H9 (cell line): ENCODE data around the gene MASP2. TPM values are rescaled to one million over a fixed set of nuclear protein-coding genes. Genes with fewer than 3 reads are reported as not detected.

Experiments used
- DNase-seq: peaks from one replicate; pipeline ENCODE4 v3.0.0-alpha.2; 2017
- H2AFZ ChIP-seq: one replicate; pipeline ENCODE4 v1.6.1; 2013; ENCODE audit warnings: mild to moderate bottlenecking, low read length, control low read depth, moderate library complexity
- H2AK5ac ChIP-seq: 2 replicates; pipeline ENCODE4 v1.6.1; 2013; ENCODE audit warnings: low read length, control low read depth, mixed read lengths; ENCODE audit not compliant: insufficient read length
- H2BK120ac ChIP-seq: one replicate; pipeline ENCODE4 v1.6.1; 2013; ENCODE audit warnings: low read depth, mild to moderate bottlenecking, low read length, control low read depth, inconsistent platforms; ENCODE audit not compliant: poor library complexity, severe bottlenecking
- H2BK12ac ChIP-seq: 2 replicates; pipeline ENCODE4 v1.6.1; 2013; ENCODE audit warnings: low read length, control low read depth, mixed read lengths, low read depth; ENCODE audit not compliant: insufficient read length
- H2BK15ac ChIP-seq: 2 replicates; pipeline ENCODE4 v1.6.1; 2013; ENCODE audit warnings: low read depth, low read length, control low read depth
- H2BK20ac ChIP-seq: one replicate; pipeline ENCODE4 v1.6.1; 2013; ENCODE audit warnings: low read depth, mild to moderate bottlenecking, low read length, control low read depth, inconsistent platforms; ENCODE audit not compliant: poor library complexity, severe bottlenecking
- H2BK5ac ChIP-seq: 2 replicates; pipeline ENCODE4 v1.6.1; 2013; ENCODE audit warnings: low read length, control low read depth, mixed read lengths; ENCODE audit not compliant: insufficient read length
- H3K14ac ChIP-seq: 2 replicates; pipeline ENCODE4 v1.6.1; 2013; ENCODE audit warnings: low read length, control low read depth; ENCODE audit not compliant: insufficient read depth
- H3K18ac ChIP-seq: 2 replicates; pipeline ENCODE4 v1.6.1; 2013; ENCODE audit warnings: low read depth, mild to moderate bottlenecking, mixed read lengths, low read length, control low read depth; ENCODE audit not compliant: insufficient read length
- H3K23ac ChIP-seq: 2 replicates; pipeline ENCODE4 v1.6.1; 2013; ENCODE audit warnings: low read length, control low read depth, mixed read lengths, low read depth; ENCODE audit not compliant: insufficient read length
- H3K23me2 ChIP-seq: 2 replicates; pipeline ENCODE4 v1.6.1; 2013; ENCODE audit warnings: low read depth, mild to moderate bottlenecking, mixed read lengths, low read length, control low read depth; ENCODE audit not compliant: insufficient read length, poor library complexity, severe bottlenecking
- H3K27ac ChIP-seq: 2 replicates; pipeline ENCODE4 v1.5.1; 2013; ENCODE audit warnings: low read length, control low read depth, mixed read lengths, low read depth; ENCODE audit not compliant: insufficient read length
- H3K27me3 ChIP-seq: 2 replicates; pipeline ENCODE4 v1.6.1; 2013; ENCODE audit warnings: low read length, control low read depth, inconsistent platforms; ENCODE audit not compliant: insufficient read depth
- H3K4ac ChIP-seq: 2 replicates; pipeline ENCODE4 v1.6.1; 2013; ENCODE audit warnings: low read depth, mild to moderate bottlenecking, control low read depth, inconsistent platforms, low read length, moderate library complexity
- H3K4me1 ChIP-seq: 2 replicates; pipeline ENCODE4 v1.6.1; 2013; ENCODE audit warnings: low read length, control low read depth, inconsistent platforms; ENCODE audit not compliant: insufficient read depth
- H3K4me2 ChIP-seq: 2 replicates; pipeline ENCODE4 v1.6.1; 2013; ENCODE audit warnings: low read length, control low read depth, mixed read lengths; ENCODE audit not compliant: insufficient read length, insufficient read depth
- H3K56ac ChIP-seq: 2 replicates; pipeline ENCODE4 v1.6.1; 2013; ENCODE audit warnings: low read depth, mild to moderate bottlenecking, mixed read lengths, low read length, control low read depth; ENCODE audit not compliant: insufficient read length
- H3K79me1 ChIP-seq: 2 replicates; pipeline ENCODE4 v1.6.1; 2013; ENCODE audit warnings: low read depth, mild to moderate bottlenecking, moderate library complexity, low read length, control low read depth, inconsistent platforms; ENCODE audit not compliant: insufficient read depth, poor library complexity, severe bottlenecking
- H3K79me2 ChIP-seq: 2 replicates; pipeline ENCODE4 v1.6.1; 2013; ENCODE audit warnings: low read length, control low read depth, inconsistent platforms; ENCODE audit not compliant: insufficient read depth
- H3K9ac ChIP-seq: 2 replicates; pipeline ENCODE4 v1.6.1; 2013; ENCODE audit warnings: low read length, control low read depth, mixed read lengths; ENCODE audit not compliant: insufficient read length; ENCODE audit errors: extremely low read depth
- H3K9me3 ChIP-seq: one replicate; pipeline ENCODE4 v1.6.1; 2013; ENCODE audit warnings: low read depth, low read length, inconsistent platforms; ENCODE audit not compliant: control insufficient read depth
- H3T11ph ChIP-seq: one replicate; pipeline ENCODE4 v1.6.1; 2013; ENCODE audit warnings: mild to moderate bottlenecking, low read length, control low read depth, inconsistent platforms
- H4K20me1 ChIP-seq: one replicate; pipeline ENCODE4 v1.6.1; 2013; ENCODE audit not compliant: control insufficient read depth, insufficient read length, insufficient read depth
- H4K5ac ChIP-seq: 2 replicates; pipeline ENCODE4 v1.6.1; 2013; ENCODE audit warnings: low read depth, mild to moderate bottlenecking, mixed read lengths, low read length, control low read depth; ENCODE audit not compliant: insufficient read length
- H4K8ac ChIP-seq: replicated peaks from 2 replicates; pipeline ENCODE4 v1.6.1; 2013; ENCODE audit warnings: low read length, control low read depth, mixed read lengths, low read depth; ENCODE audit not compliant: insufficient read length
- H4K91ac ChIP-seq: 2 replicates; pipeline ENCODE4 v1.6.1; 2013; ENCODE audit warnings: low read depth, mild to moderate bottlenecking, moderate library complexity, mixed read lengths, low read length, control low read depth; ENCODE audit not compliant: insufficient read length
- H3K27ac Mint-ChIP-seq, 3 experiments: 2 replicates in 2 of 3; 3 replicates in 1 of 3; pipeline ENCODE4 v1.8.0; 2020 to 2021; ENCODE audit warnings: mixed read lengths in 3 of 3, mild to moderate bottlenecking in 1 of 3, moderate library complexity in 1 of 3
- H3K27me3 Mint-ChIP-seq: 2 replicates; pipeline ENCODE4 v1.8.0; 2021; ENCODE audit warnings: low read depth, mild to moderate bottlenecking, moderate library complexity, mixed read lengths
- H3K36me3 Mint-ChIP-seq, 3 experiments: 2 replicates in 2 of 3; 3 replicates in 1 of 3; pipeline ENCODE4 v1.8.0; 2020 to 2021; ENCODE audit warnings: low read depth in 3 of 3, mixed read lengths in 3 of 3; ENCODE audit not compliant: insufficient read depth in 1 of 3
- H3K4me1 Mint-ChIP-seq, 2 experiments: 2 replicates each; pipeline ENCODE4 v1.8.0; 2020; ENCODE audit warnings: mixed read lengths in 2 of 2
- H3K4me3 Mint-ChIP-seq, 2 experiments: 2 replicates in 1 of 2; 3 replicates in 1 of 2; pipeline ENCODE4 v1.8.0; 2020 to 2021; ENCODE audit warnings: mild to moderate bottlenecking in 2 of 2, mixed read lengths in 2 of 2, moderate library complexity in 1 of 2
- H3K9me3 Mint-ChIP-seq, 2 experiments: 2 replicates in 1 of 2; 3 replicates in 1 of 2; pipeline ENCODE4 v1.8.0; 2020; ENCODE audit warnings: mild to moderate bottlenecking in 2 of 2, mixed read lengths in 2 of 2, moderate library complexity in 1 of 2
- CTCF ChIP-seq: fragments of 200-600 bp; sonication (generic); conservative IDR thresholded peaks from 3 replicates; pipeline ENCODE4 v1.8.0; 2021; ENCODE audit warnings: antibody characterized with exemption, mild to moderate bottlenecking
- WGBS: extraction: QIAGEN DNeasy Blood & Tissue Kit; methylation state at CpG from one replicate; pipeline ENCODE4 v1.1.7; 2013; ENCODE audit warnings: missing lambda C conversion rate, low lambda C conversion rate, mixed read lengths; ENCODE audit not compliant: insufficient read length; ENCODE audit errors: extremely low coverage; 5-methylcytosine and 5-hydroxymethylcytosine counted together
- total RNA-seq: library from RNA; stranded (reverse); gene quantifications from 2 replicates; pipeline ENCODE4 v1.2.1, GENCODE V29; 2021

The MASP2 gene
- total RNA-seq, 1 experiment from 2014 or later: 0.46 TPM

DNA sequence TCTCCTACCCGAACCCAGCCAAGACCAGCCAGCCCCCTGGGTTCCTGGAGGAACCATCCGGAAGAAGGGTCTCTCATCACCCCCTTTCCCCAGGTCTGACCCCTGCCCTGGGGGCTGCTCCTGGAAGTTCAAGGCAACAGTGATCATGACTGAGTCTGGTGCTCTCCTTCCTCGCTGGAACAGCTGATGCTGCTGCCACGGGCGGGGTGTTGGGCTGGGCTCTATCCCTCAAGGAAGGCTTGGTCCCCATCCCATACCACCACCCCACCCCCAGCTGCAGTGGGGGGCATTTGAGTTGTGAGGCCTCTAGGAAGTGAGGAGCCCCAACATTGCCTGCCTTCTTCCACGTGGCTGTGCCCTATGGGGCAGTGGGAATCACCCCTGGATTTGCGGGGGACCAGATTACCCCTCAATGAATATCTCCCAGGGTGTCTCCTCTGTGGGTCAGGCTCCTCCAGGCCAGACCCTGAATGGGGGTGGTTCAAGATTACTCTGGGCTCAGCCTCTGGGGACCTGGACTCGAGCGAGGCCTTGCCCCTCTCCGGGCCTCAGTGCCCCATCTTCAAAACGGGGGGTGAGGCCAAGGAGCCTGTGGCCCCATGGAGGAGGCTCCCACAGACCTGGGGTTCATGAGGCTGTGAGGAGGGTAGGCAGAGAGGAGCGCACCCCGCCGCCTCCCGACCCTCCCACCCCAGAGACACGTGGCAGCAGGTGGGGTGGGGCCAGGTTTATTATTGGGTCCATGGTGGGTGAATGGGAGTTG, 2.8 kb downstream of the MASP2 start:
- no peaks in the 10 kb centered on the region for H3K4me1 ChIP-seq
- no peak overlapping the region for H2BK15ac ChIP-seq
- H3K56ac ChIP-seq: no peak overlapping the region
- H3K9me3 ChIP-seq: no peaks in the 10 kb centered on the region
- no peak overlapping the region for H4K5ac ChIP-seq
- H3K18ac ChIP-seq: no peak overlapping the region
- no peak overlapping the region for H2AFZ ChIP-seq
- H3K79me2 ChIP-seq: no peaks in the 10 kb centered on the region
- no peaks in the 10 kb centered on the region for H3K27me3 Mint-ChIP-seq
- no peak for DNase-seq
- no peaks in the 10 kb centered on the region for H3K23me2 ChIP-seq
- no peak overlapping the region for H3K27ac Mint-ChIP-seq
- H3K36me3 Mint-ChIP-seq: peaks cover 0 to 1% (median 0%) of the 10 kb centered on the region in 3 experiments; a peak in 1 of 7 replicates
- no peak overlapping the region for H4K8ac ChIP-seq
- H2BK5ac ChIP-seq: no peak overlapping the region
- no peaks in the 10 kb centered on the region for H3K9me3 Mint-ChIP-seq
- TF ChIP-seq CTCF: no peak
- no peak overlapping the region for H4K91ac ChIP-seq
- WGBS: no CpG with 5 or more reads among the region's 16 CpGs
- no peak overlapping the region for H3K4me2 ChIP-seq
- peaks cover 4 to 5% of the 10 kb centered on the region in 2 experiments for H3K4me1 Mint-ChIP-seq
- H2BK20ac ChIP-seq: no peak overlapping the region
- H3K4ac ChIP-seq: no peak overlapping the region
- no peak overlapping the region for H3K4me3 Mint-ChIP-seq
- H2BK120ac ChIP-seq: no peak overlapping the region
- H3K27ac ChIP-seq: no peak overlapping the region
- no peaks in the 10 kb centered on the region for H3K27me3 ChIP-seq
- no peaks in the 10 kb centered on the region for H3K79me1 ChIP-seq
- H3K23ac ChIP-seq: no peak overlapping the region
- no peak overlapping the region for H3K9ac ChIP-seq
- no peak overlapping the region for H2AK5ac ChIP-seq
- no peak overlapping the region for H3K14ac ChIP-seq
- peaks cover 4% of the 10 kb centered on the region for H4K20me1 ChIP-seq
- no peak overlapping the region for H3T11ph ChIP-seq
- H2BK12ac ChIP-seq: no peak overlapping the region
